ENCODE measurements around the gene NTN1.

DNA sequence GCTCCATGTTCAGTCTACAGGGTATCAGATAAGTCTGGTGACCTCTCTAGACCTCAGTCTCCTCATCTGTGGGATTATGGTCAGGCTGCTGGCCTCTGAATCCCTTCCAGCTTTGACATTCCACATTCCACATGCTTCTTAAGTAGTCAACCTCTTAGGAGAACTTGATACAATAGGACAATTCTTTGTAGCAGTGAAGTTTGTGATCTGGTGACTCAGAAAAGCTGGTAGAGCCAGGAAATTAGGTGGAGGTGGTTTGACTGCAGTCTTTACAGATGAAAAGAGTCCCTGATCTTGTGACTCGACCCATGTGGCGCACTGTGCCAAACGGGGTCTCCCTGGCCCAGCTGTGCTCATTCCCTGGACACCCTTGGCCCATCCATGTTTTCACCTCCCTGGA, 147.8 kb downstream of the NTN1 start:
- TF ChIP-seq POLR2A (IDR thresholded peaks at IDR 0.05) = no peak
- TF ChIP-seq POLR2AphosphoS5 (IDR thresholded peaks at IDR 0.05; ENCODE audit: insufficient read depth in 1 of 2, low read depth in 1 of 2) = no peak
